T-cell (primary cell): Measurements from ENCODE around the gene ATP1A3. TPM values are rescaled to one million over a fixed set of nuclear protein-coding genes. Genes with fewer than 3 reads are reported as not detected.

Source experiments
- ATAC-seq, 4 experiments: fragments of 200-7000 bp in 3 of 4; fragments of 150-1000 bp in 1 of 4; cut with Tn5 transposase; replicated peaks in 1 of 4; 1 replicate in 3 of 4; 2 replicates in 1 of 4; pipeline ENCODE4 v1.10.0; 2021; ENCODE audit warnings: moderate library complexity in 3 of 4, mild to moderate bottlenecking in 2 of 4, moderate number of reproducible peaks in 1 of 4
- CTCF ChIA-PET, 2 donors: fragments of 300-600 bp; sonication (Branson Sonifier 250); formaldehyde crosslinking; loops; one replicate each; lab custom pipeline; 2022; ENCODE audit warnings: antibody characterized with exemption in 2 of 2; lab: Charles Lee
- POLR2A ChIA-PET, 2 donors: fragments of 300-600 bp; sonication (Branson Sonifier 250); formaldehyde crosslinking; loops; one replicate each; lab custom pipeline; 2022; ENCODE audit warnings: antibody characterized with exemption in 2 of 2; lab: Charles Lee
- DNase-seq, 35 experiments: peaks; one replicate each; pipeline versions ENCODE4 v3.0.0 to v3.0.0-alpha.2; 2013 to 2023
- H3K27ac ChIP-seq: one replicate; pipeline ENCODE4 v1.5.1; 2013; ENCODE audit warnings: low read length
- H3K27me3 ChIP-seq, 2 experiments: replicated peaks in 1 of 2; 1 replicate in 1 of 2; 2 replicates in 1 of 2; pipeline versions ENCODE4 v1.6.1 to v1.7.0; 2013; ENCODE audit warnings: low read length in 1 of 2, mixed read lengths in 1 of 2; ENCODE audit not compliant: control insufficient read depth in 2 of 2, insufficient read depth in 2 of 2; ENCODE audit errors: extremely low read depth in 1 of 2
- H3K36me3 ChIP-seq, 2 donors: 1 replicate in 1 of 2; 2 replicates in 1 of 2; pipeline versions ENCODE4 v1.6.1 to v1.7.0; 2013; ENCODE audit warnings: low read length in 1 of 2; ENCODE audit not compliant: control insufficient read depth in 2 of 2, insufficient read depth in 1 of 2; ENCODE audit errors: extremely low read depth in 1 of 2
- H3K4me1 ChIP-seq, 2 experiments: 1 replicate in 1 of 2; 2 replicates in 1 of 2; pipeline versions ENCODE4 v1.6.1 to v1.7.0; 2013; ENCODE audit warnings: low read length in 2 of 2, mixed read lengths in 1 of 2; ENCODE audit not compliant: insufficient read depth in 2 of 2, control insufficient read depth in 1 of 2; ENCODE audit errors: extremely low read depth in 1 of 2
- H3K4me3 ChIP-seq, 2 donors: 1 replicate in 1 of 2; 2 replicates in 1 of 2; pipeline versions ENCODE4 v1.5.1 to v1.7.0; 2013; ENCODE audit warnings: mild to moderate bottlenecking in 2 of 2, low read length in 1 of 2, moderate library complexity in 1 of 2; ENCODE audit not compliant: control insufficient read depth in 1 of 2; ENCODE audit errors: extremely low read depth in 1 of 2
- H3K9me3 ChIP-seq: 2 replicates; pipeline ENCODE4 v1.7.0; 2013
- H3K27ac Mint-ChIP-seq, 2 donors: one replicate each; pipeline ENCODE4 v1.8.0; 2020 to 2021; ENCODE audit warnings: mild to moderate bottlenecking in 2 of 2, mixed read lengths in 2 of 2
- H3K27me3 Mint-ChIP-seq, 2 donors: one replicate each; pipeline ENCODE4 v1.8.0; 2021 to 2022; ENCODE audit warnings: mixed read lengths in 2 of 2
- H3K36me3 Mint-ChIP-seq: one replicate; pipeline ENCODE4 v1.8.0; 2021; ENCODE audit warnings: mixed read lengths
- H3K4me1 Mint-ChIP-seq, 3 donors: one replicate each; pipeline ENCODE4 v1.8.0; 2020 to 2022; ENCODE audit warnings: mixed read lengths in 3 of 3, mild to moderate bottlenecking in 1 of 3
- H3K4me3 Mint-ChIP-seq, 3 donors: one replicate each; pipeline ENCODE4 v1.8.0; 2020 to 2022; ENCODE audit warnings: mild to moderate bottlenecking in 3 of 3, mixed read lengths in 3 of 3, moderate library complexity in 3 of 3
- H3K9me3 Mint-ChIP-seq, 3 donors: one replicate each; pipeline ENCODE4 v1.8.0; 2020 to 2022; ENCODE audit warnings: mixed read lengths in 3 of 3
- WGBS: methylation state at CpG from one replicate; pipeline ENCODE4 v1.1.5; 2013; ENCODE audit warnings: missing lambda C conversion rate; ENCODE audit not compliant: insufficient coverage; 5-methylcytosine and 5-hydroxymethylcytosine counted together
- total RNA-seq, 35 experiments: library from RNA in 6 of 35; stranded (reverse) in 6 of 35; fragments of 120-200 nt in 1 of 35; gene quantifications; one replicate each; pipeline versions ENCODE4 v1.2.1 to v1.2.4 and lab custom pipeline; 2013 to 2026

Gene ATP1A3
- total RNA-seq, 5 donors from 2014 or later (not counting 1 experiment from before 2014, with no cell fraction given) = 4.3 to 14.4 (median 6.3) TPM

GRCh38 chr19:41978470-41978869 is 15.6 kb downstream of the ATP1A3 start:
- H3K4me3 ChIP-seq = no peak overlapping the region
- Mint-ChIP-seq H3K36me3 (peaks cover 6% of the 10 kb centered on the region), H3K27me3 (no peaks in the 10 kb centered on the region), H3K27ac (no peak overlapping the region), H3K9me3 (no peaks in the 10 kb centered on the region), H3K4me3 (no peak overlapping the region), H3K4me1 (no peaks in the 10 kb centered on the region)
- ChIA-PET POLR2A (no interaction called here), CTCF (no interaction called here)
- H3K27me3 ChIP-seq = no peaks in the 10 kb centered on the region
- no peaks in the 10 kb centered on the region for H3K4me1 ChIP-seq
- H3K36me3 ChIP-seq = peaks cover 2 to 5% of the 10 kb centered on the region in 2 donors
- ATAC-seq (no peak), DNase-seq (no peak)
- WGBS = 94% methylated on average over 15 of the region's 17 CpGs
- no peak overlapping the region for H3K27ac ChIP-seq
- no peaks in the 10 kb centered on the region for H3K9me3 ChIP-seq

- Mint-ChIP-seq H3K27ac (no peak overlapping the region), H3K9me3 (no peaks in the 10 kb centered on the region), H3K27me3 (no peaks in the 10 kb centered on the region), H3K36me3 (peaks cover 6% of the 10 kb centered on the region), H3K4me1 (no peaks in the 10 kb centered on the region), H3K4me3 (no peak overlapping the region)
- no peak for DNase-seq
- no peak for ATAC-seq
- 97% methylated on average over 18 of the region's 22 CpGs for whole genome bisulfite sequencing
- no peak overlapping the region for H3K4me3 ChIP-seq
- POLR2A ChIA-PET = no interaction called here
- H3K27me3 ChIP-seq = no peaks in the 10 kb centered on the region
- H3K4me1 ChIP-seq = no peaks in the 10 kb centered on the region
- no peak overlapping the region for H3K27ac ChIP-seq
- H3K9me3 ChIP-seq = no peaks in the 10 kb centered on the region
- peaks cover 2 to 5% of the 10 kb centered on the region in 2 donors for H3K36me3 ChIP-seq
- CTCF ChIA-PET = no interaction called here
Observed at GRCh38 chr19:41977916-41978315, 16.1 kb downstream of the ATP1A3 start.

- Mint-ChIP-seq H3K4me1 (no peaks in the 10 kb centered on the region), H3K4me3 (no peak overlapping the region), H3K27ac (no peak overlapping the region), H3K27me3 (no peaks in the 10 kb centered on the region), H3K36me3 (peaks cover 3% of the 10 kb centered on the region), H3K9me3 (no peaks in the 10 kb centered on the region)
- Histone ChIP-seq H3K4me1 (no peaks in the 10 kb centered on the region), H3K36me3 (peaks cover 2 to 5% of the 10 kb centered on the region in 2 donors), H3K27me3 (peaks cover 0 to 2% of the 10 kb centered on the region in 2 experiments), H3K9me3 (no peaks in the 10 kb centered on the region), H3K4me3 (no peak overlapping the region), H3K27ac (no peak overlapping the region)
- CTCF ChIA-PET = no interaction called here
- POLR2A ChIA-PET = no interaction called here
- WGBS = 86% methylated on average over 4 of the region's 8 CpGs
- ATAC-seq = no peak
- no peak for DNase-seq
Observed at GRCh38 chr19:41974652-41975051, 19.4 kb downstream of the ATP1A3 start.

- 100% methylated on average over 1 of the region's 11 CpGs for WGBS
- Mint-ChIP-seq H3K27ac (no peak overlapping the region), H3K4me3 (no peak overlapping the region), H3K9me3 (no peaks in the 10 kb centered on the region), H3K36me3 (peaks cover 1% of the 10 kb centered on the region), H3K27me3 (no peaks in the 10 kb centered on the region), H3K4me1 (peaks cover 0 to 5% (median 0%) of the 10 kb centered on the region in 3 donors)
- ATAC-seq = no peak
- ChIA-PET CTCF (interaction anchor here in 1 of 2 donors (0.6 kb wide), 1 partner anchor 47 kb away, joined by 3 read pairs; no protein-coding TSS in a partner anchor), POLR2A (no interaction called here)
- no peak for DNase-seq
- no peaks in the 10 kb centered on the region for H3K4me1 ChIP-seq
- no peak overlapping the region for H3K27ac ChIP-seq
- H3K36me3 ChIP-seq = peaks cover 2 to 5% of the 10 kb centered on the region in 2 donors
- H3K9me3 ChIP-seq = no peaks in the 10 kb centered on the region
- H3K4me3 ChIP-seq = no peak overlapping the region
- H3K27me3 ChIP-seq = peaks cover 0 to 2% of the 10 kb centered on the region in 2 experiments
Observed at GRCh38 chr19:41971363-41971762, 22.7 kb downstream of the ATP1A3 start.

- no peaks in the 10 kb centered on the region for H3K9me3 ChIP-seq
- H3K4me1 ChIP-seq = no peaks in the 10 kb centered on the region
- peaks cover 0 to 5% (median 0%) of the 10 kb centered on the region in 3 donors for H3K4me1 Mint-ChIP-seq
- H3K27me3 Mint-ChIP-seq = no peaks in the 10 kb centered on the region
- no peak for ATAC-seq
- ChIA-PET POLR2A (no interaction called here), CTCF (no interaction called here)
- DNase-seq = no peak
- 89% methylated on average over 15 of the region's 19 CpGs for WGBS
- no peaks in the 10 kb centered on the region for H3K36me3 Mint-ChIP-seq
- no peak overlapping the region for H3K4me3 ChIP-seq
- H3K9me3 Mint-ChIP-seq = no peaks in the 10 kb centered on the region
- peaks cover 0 to 2% of the 10 kb centered on the region in 2 donors for H3K36me3 ChIP-seq
- no peak overlapping the region for H3K4me3 Mint-ChIP-seq
- no peak overlapping the region for H3K27ac ChIP-seq
- peaks cover 0 to 2% of the 10 kb centered on the region in 2 experiments for H3K27me3 ChIP-seq
- H3K27ac Mint-ChIP-seq = no peak overlapping the region
Observed at GRCh38 chr19:41969772-41970458, 24.1 kb downstream of the ATP1A3 start.

- H3K4me3 Mint-ChIP-seq = no peak overlapping the region
- ChIA-PET CTCF (no interaction called here), POLR2A (no interaction called here)
- WGBS = 93% methylated on average over 23 of the region's 28 CpGs
- no peaks in the 10 kb centered on the region for H3K9me3 Mint-ChIP-seq
- H3K27ac ChIP-seq = no peak overlapping the region
- DNase-seq (no peak), ATAC-seq (no peak)
- H3K9me3 ChIP-seq = no peaks in the 10 kb centered on the region
- H3K4me1 Mint-ChIP-seq = peaks cover 0 to 5% (median 0%) of the 10 kb centered on the region in 3 donors
- no peaks in the 10 kb centered on the region for H3K27me3 Mint-ChIP-seq
- H3K27me3 ChIP-seq = peaks cover 0 to 2% of the 10 kb centered on the region in 2 experiments
- no peaks in the 10 kb centered on the region for H3K4me1 ChIP-seq
- no peaks in the 10 kb centered on the region for H3K36me3 Mint-ChIP-seq
- no peaks in the 10 kb centered on the region for H3K36me3 ChIP-seq
- no peak overlapping the region for H3K27ac Mint-ChIP-seq
- no peak overlapping the region for H3K4me3 ChIP-seq
Observed at GRCh38 chr19:41968751-41969595, 25.1 kb downstream of the ATP1A3 start.
